Upper lobe of left lung (tissue), 4 donors: Measurements from ENCODE around the gene EID1.

Experiments used
- POLR2AphosphoS5 ChIP-seq, 2 donors: sonication (generic); formaldehyde crosslinking; IDR thresholded peaks; one replicate each; pipeline ENCODE4 v1.5.1; 2017; ENCODE audit warnings: antibody characterized with exemption in 2 of 2
- TF ChIP-seq, protein P1 (sequence below), 6 experiments: fragments of 450-650 bp in 4 of 6; fragments of 200-600 bp in 2 of 6; sonication (generic) in 2 of 6; IDR thresholded peaks; one replicate each; pipeline ENCODE4 v1.5.1; 2016 to 2019; ENCODE audit warnings: antibody characterized with exemption in 6 of 6

DNA sequence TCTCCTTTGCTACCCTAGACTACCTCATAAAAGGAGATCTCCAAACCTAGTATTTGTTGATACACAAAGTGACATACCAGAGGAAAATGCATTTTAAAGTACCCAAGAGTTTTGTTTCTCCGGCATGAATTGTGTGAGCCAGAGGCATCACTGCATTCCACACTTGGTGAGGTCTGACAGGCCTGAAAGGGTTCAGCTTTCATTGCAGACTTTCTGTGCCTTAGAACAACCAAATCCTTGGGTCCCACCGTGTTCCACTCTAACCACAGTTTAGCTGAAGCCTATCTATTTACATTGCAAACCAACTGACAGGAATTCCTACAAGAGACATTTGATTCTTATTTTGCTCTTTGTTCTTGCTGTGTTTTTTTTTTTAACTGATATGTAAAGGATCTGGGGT lies 21.0 kb upstream of the EID1 start:
- TF ChIP-seq, protein P1, sequence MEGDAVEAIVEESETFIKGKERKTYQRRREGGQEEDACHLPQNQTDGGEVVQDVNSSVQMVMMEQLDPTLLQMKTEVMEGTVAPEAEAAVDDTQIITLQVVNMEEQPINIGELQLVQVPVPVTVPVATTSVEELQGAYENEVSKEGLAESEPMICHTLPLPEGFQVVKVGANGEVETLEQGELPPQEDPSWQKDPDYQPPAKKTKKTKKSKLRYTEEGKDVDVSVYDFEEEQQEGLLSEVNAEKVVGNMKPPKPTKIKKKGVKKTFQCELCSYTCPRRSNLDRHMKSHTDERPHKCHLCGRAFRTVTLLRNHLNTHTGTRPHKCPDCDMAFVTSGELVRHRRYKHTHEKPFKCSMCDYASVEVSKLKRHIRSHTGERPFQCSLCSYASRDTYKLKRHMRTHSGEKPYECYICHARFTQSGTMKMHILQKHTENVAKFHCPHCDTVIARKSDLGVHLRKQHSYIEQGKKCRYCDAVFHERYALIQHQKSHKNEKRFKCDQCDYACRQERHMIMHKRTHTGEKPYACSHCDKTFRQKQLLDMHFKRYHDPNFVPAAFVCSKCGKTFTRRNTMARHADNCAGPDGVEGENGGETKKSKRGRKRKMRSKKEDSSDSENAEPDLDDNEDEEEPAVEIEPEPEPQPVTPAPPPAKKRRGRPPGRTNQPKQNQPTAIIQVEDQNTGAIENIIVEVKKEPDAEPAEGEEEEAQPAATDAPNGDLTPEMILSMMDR (IDR thresholded peaks at IDR 0.05): no peak
- TF ChIP-seq POLR2AphosphoS5 (IDR thresholded peaks at IDR 0.05): no peak
